Body of pancreas (tissue), 4 donors: ENCODE measurements around the gene PTTG1IP. TPM values are rescaled to one million over a fixed set of nuclear protein-coding genes. Genes with fewer than 3 reads are reported as not detected.

Experiments
- ATAC-seq: fragments of 150-250 bp; one replicate; pipeline ENCODE4 v1.9.1; 2016
- DNase-seq, 4 donors: peaks; one replicate each; pipeline ENCODE4 v3.0.0-alpha.2; 2019
- H3K27ac ChIP-seq, 4 donors: fragments of 200-600 bp; sonication (generic); 1 replicate in 3 of 4; 2 replicates in 1 of 4; pipeline versions ENCODE4 v1.5.1 to v1.6.1; 2016 to 2019; ENCODE audit warnings: mild to moderate bottlenecking in 1 of 4, mixed read lengths in 1 of 4, moderate library complexity in 1 of 4
- H3K27me3 ChIP-seq, 2 donors: fragments of 200-600 bp; sonication (generic); one replicate each; pipeline ENCODE4 v1.6.0; 2016; ENCODE audit warnings: mild to moderate bottlenecking in 1 of 2
- H3K36me3 ChIP-seq, 2 donors: fragments of 200-600 bp; sonication (generic); replicated peaks in 1 of 2; 2 replicates each; pipeline ENCODE4 v1.5.1; 2016; ENCODE audit warnings: low read depth in 2 of 2; ENCODE audit not compliant: insufficient read depth in 1 of 2
- H3K4me1 ChIP-seq: fragments of 200-600 bp; sonication (generic); one replicate; pipeline ENCODE4 v1.6.0; 2016
- H3K4me3 ChIP-seq, 2 donors: fragments of 200-600 bp; sonication (generic); 1 replicate in 1 of 2; 2 replicates in 1 of 2; pipeline ENCODE4 v1.5.1; 2016 to 2019
- H3K9me3 ChIP-seq, 3 donors: fragments of 200-600 bp; sonication (generic); 1 replicate in 2 of 3; 2 replicates in 1 of 3; pipeline ENCODE4 v1.5.1; 2016
- POLR2A ChIP-seq, 3 donors: fragments of 450-650 bp; IDR thresholded peaks; one replicate each; pipeline ENCODE4 v1.6.1; 2016; ENCODE audit warnings: antibody characterized with exemption in 3 of 3, mild to moderate bottlenecking in 2 of 3
- WGBS, 2 donors: methylation state at CpG; one replicate each; pipeline ENCODE4 v1.1.5; 2017; 5-methylcytosine and 5-hydroxymethylcytosine counted together
- intact Hi-C: fragments of 100-400 bp; cut with DNase I; formaldehyde crosslinking; loops from one replicate; pipeline ENCODE4 v1.15.1; 2023
- total RNA-seq, 2 donors: library from RNA; depleted of rRNA; stranded (reverse); fragments of >200 nt; gene quantifications; one replicate each; pipeline ENCODE4 v1.1.0, GENCODE V29; 2016
- TF ChIP-seq, protein P1 (sequence below), 7 experiments: fragments of 450-650 bp in 4 of 7; fragments of 200-600 bp in 3 of 7; sonication (generic) in 3 of 7; IDR thresholded peaks; one replicate each; pipeline ENCODE4 v1.5.1; 2016 to 2019; ENCODE audit warnings: antibody characterized with exemption in 7 of 7

Gene PTTG1IP
- total RNA-seq, 2 donors from 2014 or later, result 71.5 to 106 TPM

DNA sequence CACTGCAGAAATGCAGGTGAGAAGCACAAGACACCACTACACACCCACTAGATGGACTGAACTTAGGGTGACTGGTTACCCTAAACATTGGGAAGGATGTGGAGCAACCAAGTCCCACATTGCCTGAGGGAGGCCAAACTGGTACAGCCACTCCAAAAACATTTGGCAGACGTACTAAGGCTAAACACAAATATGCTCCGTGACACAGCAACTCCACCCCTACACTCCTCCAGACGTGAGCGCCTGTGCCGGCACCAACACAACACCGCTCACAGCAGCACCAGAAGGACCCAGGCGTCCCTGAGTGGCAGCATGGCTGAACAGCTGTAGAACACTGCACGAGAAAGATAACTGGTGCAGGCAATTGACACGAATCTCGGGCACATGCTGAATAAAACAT is 14.7 kb downstream of the PTTG1IP start:
- Histone ChIP-seq H3K36me3 (peaks cover 0 to 17% of the 10 kb centered on the region in 2 donors), H3K27me3 (no peaks in the 10 kb centered on the region), H3K9me3 (no peaks in the 10 kb centered on the region), H3K27ac (no peak overlapping the region), H3K4me1 (no peaks in the 10 kb centered on the region), H3K4me3 (no peak overlapping the region)
- TF ChIP-seq, protein P1, sequence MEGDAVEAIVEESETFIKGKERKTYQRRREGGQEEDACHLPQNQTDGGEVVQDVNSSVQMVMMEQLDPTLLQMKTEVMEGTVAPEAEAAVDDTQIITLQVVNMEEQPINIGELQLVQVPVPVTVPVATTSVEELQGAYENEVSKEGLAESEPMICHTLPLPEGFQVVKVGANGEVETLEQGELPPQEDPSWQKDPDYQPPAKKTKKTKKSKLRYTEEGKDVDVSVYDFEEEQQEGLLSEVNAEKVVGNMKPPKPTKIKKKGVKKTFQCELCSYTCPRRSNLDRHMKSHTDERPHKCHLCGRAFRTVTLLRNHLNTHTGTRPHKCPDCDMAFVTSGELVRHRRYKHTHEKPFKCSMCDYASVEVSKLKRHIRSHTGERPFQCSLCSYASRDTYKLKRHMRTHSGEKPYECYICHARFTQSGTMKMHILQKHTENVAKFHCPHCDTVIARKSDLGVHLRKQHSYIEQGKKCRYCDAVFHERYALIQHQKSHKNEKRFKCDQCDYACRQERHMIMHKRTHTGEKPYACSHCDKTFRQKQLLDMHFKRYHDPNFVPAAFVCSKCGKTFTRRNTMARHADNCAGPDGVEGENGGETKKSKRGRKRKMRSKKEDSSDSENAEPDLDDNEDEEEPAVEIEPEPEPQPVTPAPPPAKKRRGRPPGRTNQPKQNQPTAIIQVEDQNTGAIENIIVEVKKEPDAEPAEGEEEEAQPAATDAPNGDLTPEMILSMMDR (IDR thresholded peaks at IDR 0.05), result no peak
- TF ChIP-seq POLR2A (IDR thresholded peaks at IDR 0.05), result no peak
- 79 to 81% methylated on average over 4 to 10 of the region's 10 CpGs for WGBS, 2 donors
- DNase-seq (no peak), ATAC-seq (no peak)
- intact Hi-C loops, result no loop called here

GRCh38 chr21:44858291-44858690 is 15.2 kb downstream of the PTTG1IP start:
- Histone ChIP-seq H3K9me3 (no peaks in the 10 kb centered on the region), H3K27me3 (no peaks in the 10 kb centered on the region), H3K27ac (no peak overlapping the region), H3K36me3 (peaks cover 0 to 21% of the 10 kb centered on the region in 2 donors), H3K4me1 (no peaks in the 10 kb centered on the region), H3K4me3 (no peak overlapping the region)
- intact Hi-C loops, result no loop called here
- DNase-seq (no peak), ATAC-seq (no peak)
- 83 to 88% methylated on average over 7 to 15 of the region's 15 CpGs for WGBS, 2 donors
- TF ChIP-seq POLR2A (IDR thresholded peaks at IDR 0.05), result no peak
- TF ChIP-seq, protein P1 (IDR thresholded peaks at IDR 0.05), result no peak

DNA sequence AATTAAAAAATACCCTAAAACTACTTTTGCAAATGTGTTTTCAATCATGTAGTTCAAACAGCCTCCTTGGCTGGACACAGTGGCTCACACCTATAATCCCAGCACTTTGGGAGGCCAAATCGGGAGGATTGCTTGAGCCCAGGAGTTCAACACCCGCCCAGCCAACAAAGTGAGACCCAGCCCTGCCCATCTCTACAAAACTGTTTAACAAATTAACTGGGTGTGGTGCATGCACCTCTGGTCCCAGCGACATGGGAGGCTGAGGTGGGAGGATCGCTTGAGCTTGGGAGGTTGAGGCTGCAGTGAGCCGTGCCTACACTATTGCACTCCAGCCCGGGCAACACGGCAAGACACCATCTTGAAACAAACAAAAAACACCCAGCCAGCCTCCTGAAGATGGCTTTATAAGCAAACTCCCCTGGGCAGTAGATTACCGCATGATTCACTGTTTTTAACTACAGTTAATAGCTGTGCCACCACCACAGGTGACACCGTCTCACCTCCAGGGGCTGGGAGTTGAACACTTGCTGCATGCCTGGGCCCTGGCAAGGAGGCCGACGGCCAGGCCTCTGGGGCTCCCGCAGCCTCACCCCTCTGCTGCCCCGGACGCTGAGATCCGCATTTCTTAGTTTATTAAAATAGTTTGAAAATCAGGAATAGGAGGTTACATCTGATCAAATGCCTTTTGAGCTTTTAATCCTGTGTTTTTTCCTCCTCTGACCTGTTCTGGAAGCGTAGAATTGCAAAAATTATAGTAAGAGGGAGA is 16.2 kb downstream of the PTTG1IP start:
- peaks cover 0 to 21% of the 10 kb centered on the region in 2 donors for H3K36me3 ChIP-seq
- H3K27me3 ChIP-seq, result no peaks in the 10 kb centered on the region
- no peak overlapping the region for H3K27ac ChIP-seq
- no peak overlapping the region for H3K4me3 ChIP-seq
- intact Hi-C loops, result no loop called here
- ATAC-seq (no peak), DNase-seq (no peak)
- H3K4me1 ChIP-seq, result no peaks in the 10 kb centered on the region
- TF ChIP-seq, protein P1 (IDR thresholded peaks at IDR 0.05), result no peak
- TF ChIP-seq POLR2A (IDR thresholded peaks at IDR 0.05), result no peak
- H3K9me3 ChIP-seq, result no peaks in the 10 kb centered on the region
- 90 to 95% methylated on average over 15 to 16 of the region's 16 CpGs for WGBS, 2 donors

GRCh38 chr21:44856131-44856530 is 17.4 kb downstream of the PTTG1IP start:
- no peaks in the 10 kb centered on the region for H3K27me3 ChIP-seq
- H3K27ac ChIP-seq, result no peak overlapping the region
- 89 to 91% methylated on average over 15 to 17 of the region's 17 CpGs for WGBS, 2 donors
- H3K9me3 ChIP-seq, result no peaks in the 10 kb centered on the region
- H3K4me1 ChIP-seq, result no peaks in the 10 kb centered on the region
- DNase-seq (no peak), ATAC-seq (no peak)
- intact Hi-C loops, result no loop called here
- H3K4me3 ChIP-seq, result no peak overlapping the region
- TF ChIP-seq, protein P1 (IDR thresholded peaks at IDR 0.05), result no peak
- no peak for TF ChIP-seq POLR2A (IDR thresholded peaks at IDR 0.05)
- peaks cover 0 to 21% of the 10 kb centered on the region in 2 donors for H3K36me3 ChIP-seq

DNA sequence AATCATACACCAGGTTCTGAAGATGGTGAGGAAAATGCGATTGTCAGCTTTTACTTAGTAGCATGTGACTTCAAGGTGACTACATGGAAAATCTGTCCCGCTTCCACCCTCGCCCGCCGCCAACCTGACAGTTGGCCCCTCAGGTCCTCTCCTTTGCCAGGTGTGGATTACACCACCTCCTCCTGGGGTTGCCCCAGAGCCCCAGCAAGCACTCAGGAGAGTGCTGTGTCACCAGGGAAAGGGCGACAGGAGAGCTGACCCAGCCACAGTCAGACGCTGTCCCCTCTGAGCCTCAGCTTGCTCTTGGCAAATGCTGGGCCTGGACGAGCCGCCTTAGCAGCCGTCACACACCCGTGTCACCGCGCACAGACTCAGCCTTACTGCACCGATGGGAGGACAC is 17.9 kb downstream of the PTTG1IP start:
- no peak overlapping the region for H3K4me3 ChIP-seq
- H3K9me3 ChIP-seq, result no peaks in the 10 kb centered on the region
- 92 to 95% methylated on average over 5 to 14 of the region's 14 CpGs for WGBS, 2 donors
- ATAC-seq, result no peak
- H3K27ac ChIP-seq, result no peak overlapping the region
- H3K27me3 ChIP-seq, result no peaks in the 10 kb centered on the region
- intact Hi-C loops, result no loop called here
- DNase-seq, result no peak
- TF ChIP-seq, protein P1 (IDR thresholded peaks at IDR 0.05), result no peak
- no peak for TF ChIP-seq POLR2A (IDR thresholded peaks at IDR 0.05)
- H3K36me3 ChIP-seq, result peaks cover 0 to 24% of the 10 kb centered on the region in 2 donors
- H3K4me1 ChIP-seq, result no peaks in the 10 kb centered on the region
